GM23338 (cell line): ENCODE data around the gene OVAAL.
"Not testable (repeated sequence)": the region's sequence is repeated elsewhere in the genome, so short reads cannot be mapped to it uniquely, and the experiment has no call there.

Experiments used
- CREB1 ChIP-seq: fragments of 250-450 bp; sonication (Bioruptor Pico); IDR thresholded peaks from 2 replicates; pipeline ENCODE4 v1.5.0; 2020; ENCODE audit warnings: low read depth, mild to moderate bottlenecking, moderate library complexity
- EZH2 ChIP-seq: fragments of 200-600 bp; sonication (generic); IDR thresholded peaks from one replicate; pipeline ENCODE4 v1.8.0; 2017; ENCODE audit warnings: antibody characterized with exemption, mild to moderate bottlenecking, low read depth; ENCODE audit not compliant: unreplicated experiment
- EZH2phosphoT487 ChIP-seq: fragments of 200-600 bp; sonication (generic); IDR thresholded peaks from one replicate; pipeline ENCODE4 v1.8.1; 2018; ENCODE audit warnings: antibody characterized with exemption; ENCODE audit not compliant: unreplicated experiment
- JUNB ChIP-seq: IDR thresholded peaks from one replicate; pipeline ENCODE4 v1.6.1; 2016; ENCODE audit warnings: antibody characterized with exemption; ENCODE audit not compliant: unreplicated experiment
- NANOG ChIP-seq: IDR thresholded peaks from 2 replicates; pipeline ENCODE4 v1.6.1; 2016; ENCODE audit warnings: antibody characterized with exemption, borderline replicate concordance
- POLR2AphosphoS5 ChIP-seq: IDR thresholded peaks from 2 replicates; pipeline ENCODE4 v1.6.1; 2016; ENCODE audit warnings: antibody characterized with exemption, low read depth
- STAT1 ChIP-seq: IDR thresholded peaks from one replicate; pipeline ENCODE4 v1.6.1; 2016; ENCODE audit warnings: antibody characterized with exemption; ENCODE audit not compliant: unreplicated experiment
- ZNF114 ChIP-seq: fragments of 250-450 bp; sonication (Bioruptor Pico); IDR thresholded peaks from 2 replicates; pipeline ENCODE4 v1.5.0; 2020; ENCODE audit warnings: mild to moderate bottlenecking, moderate library complexity
- ZNF331 ChIP-seq: fragments of 250-450 bp; sonication (Bioruptor Pico); IDR thresholded peaks from 2 replicates; pipeline ENCODE4 v1.5.0; 2020; ENCODE audit warnings: low read depth, mild to moderate bottlenecking, moderate library complexity
- TF ChIP-seq, protein P1 (sequence below), 2 experiments: fragments of 200-600 bp in 1 of 2; sonication (generic) in 1 of 2; conservative IDR thresholded peaks; 2 replicates each; pipeline versions ENCODE4 v1.5.1 to v1.6.1; 2016 to 2017; ENCODE audit warnings: antibody characterized with exemption in 2 of 2, low read depth in 2 of 2, mild to moderate bottlenecking in 2 of 2, moderate library complexity in 1 of 2
- TF ChIP-seq, protein P2 (sequence below): IDR thresholded peaks from one replicate; pipeline ENCODE4 v1.6.1; 2018; ENCODE audit warnings: antibody characterized with exemption; ENCODE audit not compliant: unreplicated experiment
- TF ChIP-seq, protein P3 (sequence below): fragments of 250-450 bp; sonication (Bioruptor Pico); IDR thresholded peaks from 2 replicates; pipeline ENCODE4 v1.5.0; 2020; ENCODE audit warnings: mild to moderate bottlenecking, moderate library complexity
- TF ChIP-seq, protein P4 (sequence below): IDR thresholded peaks from 2 replicates; pipeline ENCODE4 v1.6.1; 2016; ENCODE audit warnings: antibody characterized with exemption

DNA sequence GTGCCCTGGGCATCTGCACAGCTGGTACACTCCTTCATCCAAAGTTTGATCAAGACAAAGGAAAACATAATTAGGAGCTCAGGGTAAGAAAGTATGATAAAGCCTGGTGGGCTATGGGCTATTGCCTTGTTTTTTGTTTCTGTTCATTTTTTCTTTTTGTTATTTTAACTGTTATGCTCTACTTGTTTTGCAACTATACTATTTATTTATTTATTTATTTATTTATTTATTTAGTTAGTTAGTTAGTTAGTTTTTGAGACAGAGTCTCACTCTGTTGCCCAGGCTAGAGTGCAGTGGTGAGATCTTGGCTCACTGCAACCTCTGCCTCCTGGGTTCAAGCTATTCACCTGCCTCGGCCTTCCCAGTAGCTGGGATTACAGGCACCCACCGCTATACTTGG lies 5.7 kb upstream of the OVAAL start:
- TF ChIP-seq, protein P1, sequence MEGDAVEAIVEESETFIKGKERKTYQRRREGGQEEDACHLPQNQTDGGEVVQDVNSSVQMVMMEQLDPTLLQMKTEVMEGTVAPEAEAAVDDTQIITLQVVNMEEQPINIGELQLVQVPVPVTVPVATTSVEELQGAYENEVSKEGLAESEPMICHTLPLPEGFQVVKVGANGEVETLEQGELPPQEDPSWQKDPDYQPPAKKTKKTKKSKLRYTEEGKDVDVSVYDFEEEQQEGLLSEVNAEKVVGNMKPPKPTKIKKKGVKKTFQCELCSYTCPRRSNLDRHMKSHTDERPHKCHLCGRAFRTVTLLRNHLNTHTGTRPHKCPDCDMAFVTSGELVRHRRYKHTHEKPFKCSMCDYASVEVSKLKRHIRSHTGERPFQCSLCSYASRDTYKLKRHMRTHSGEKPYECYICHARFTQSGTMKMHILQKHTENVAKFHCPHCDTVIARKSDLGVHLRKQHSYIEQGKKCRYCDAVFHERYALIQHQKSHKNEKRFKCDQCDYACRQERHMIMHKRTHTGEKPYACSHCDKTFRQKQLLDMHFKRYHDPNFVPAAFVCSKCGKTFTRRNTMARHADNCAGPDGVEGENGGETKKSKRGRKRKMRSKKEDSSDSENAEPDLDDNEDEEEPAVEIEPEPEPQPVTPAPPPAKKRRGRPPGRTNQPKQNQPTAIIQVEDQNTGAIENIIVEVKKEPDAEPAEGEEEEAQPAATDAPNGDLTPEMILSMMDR (conservative IDR thresholded peaks at IDR 0.05; ENCODE audit: low read depth in 2 of 2) = not testable (repeated sequence)
- TF ChIP-seq EZH2; CREB1 (CRISPR knock-in tag); POLR2AphosphoS5; EZH2phosphoT487; STAT1; JUNB; ZNF114; NANOG; ZNF331: not testable (repeated sequence)
- TF ChIP-seq, protein P2, sequence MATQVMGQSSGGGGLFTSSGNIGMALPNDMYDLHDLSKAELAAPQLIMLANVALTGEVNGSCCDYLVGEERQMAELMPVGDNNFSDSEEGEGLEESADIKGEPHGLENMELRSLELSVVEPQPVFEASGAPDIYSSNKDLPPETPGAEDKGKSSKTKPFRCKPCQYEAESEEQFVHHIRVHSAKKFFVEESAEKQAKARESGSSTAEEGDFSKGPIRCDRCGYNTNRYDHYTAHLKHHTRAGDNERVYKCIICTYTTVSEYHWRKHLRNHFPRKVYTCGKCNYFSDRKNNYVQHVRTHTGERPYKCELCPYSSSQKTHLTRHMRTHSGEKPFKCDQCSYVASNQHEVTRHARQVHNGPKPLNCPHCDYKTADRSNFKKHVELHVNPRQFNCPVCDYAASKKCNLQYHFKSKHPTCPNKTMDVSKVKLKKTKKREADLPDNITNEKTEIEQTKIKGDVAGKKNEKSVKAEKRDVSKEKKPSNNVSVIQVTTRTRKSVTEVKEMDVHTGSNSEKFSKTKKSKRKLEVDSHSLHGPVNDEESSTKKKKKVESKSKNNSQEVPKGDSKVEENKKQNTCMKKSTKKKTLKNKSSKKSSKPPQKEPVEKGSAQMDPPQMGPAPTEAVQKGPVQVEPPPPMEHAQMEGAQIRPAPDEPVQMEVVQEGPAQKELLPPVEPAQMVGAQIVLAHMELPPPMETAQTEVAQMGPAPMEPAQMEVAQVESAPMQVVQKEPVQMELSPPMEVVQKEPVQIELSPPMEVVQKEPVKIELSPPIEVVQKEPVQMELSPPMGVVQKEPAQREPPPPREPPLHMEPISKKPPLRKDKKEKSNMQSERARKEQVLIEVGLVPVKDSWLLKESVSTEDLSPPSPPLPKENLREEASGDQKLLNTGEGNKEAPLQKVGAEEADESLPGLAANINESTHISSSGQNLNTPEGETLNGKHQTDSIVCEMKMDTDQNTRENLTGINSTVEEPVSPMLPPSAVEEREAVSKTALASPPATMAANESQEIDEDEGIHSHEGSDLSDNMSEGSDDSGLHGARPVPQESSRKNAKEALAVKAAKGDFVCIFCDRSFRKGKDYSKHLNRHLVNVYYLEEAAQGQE = not testable (repeated sequence)
- TF ChIP-seq, protein P3, sequence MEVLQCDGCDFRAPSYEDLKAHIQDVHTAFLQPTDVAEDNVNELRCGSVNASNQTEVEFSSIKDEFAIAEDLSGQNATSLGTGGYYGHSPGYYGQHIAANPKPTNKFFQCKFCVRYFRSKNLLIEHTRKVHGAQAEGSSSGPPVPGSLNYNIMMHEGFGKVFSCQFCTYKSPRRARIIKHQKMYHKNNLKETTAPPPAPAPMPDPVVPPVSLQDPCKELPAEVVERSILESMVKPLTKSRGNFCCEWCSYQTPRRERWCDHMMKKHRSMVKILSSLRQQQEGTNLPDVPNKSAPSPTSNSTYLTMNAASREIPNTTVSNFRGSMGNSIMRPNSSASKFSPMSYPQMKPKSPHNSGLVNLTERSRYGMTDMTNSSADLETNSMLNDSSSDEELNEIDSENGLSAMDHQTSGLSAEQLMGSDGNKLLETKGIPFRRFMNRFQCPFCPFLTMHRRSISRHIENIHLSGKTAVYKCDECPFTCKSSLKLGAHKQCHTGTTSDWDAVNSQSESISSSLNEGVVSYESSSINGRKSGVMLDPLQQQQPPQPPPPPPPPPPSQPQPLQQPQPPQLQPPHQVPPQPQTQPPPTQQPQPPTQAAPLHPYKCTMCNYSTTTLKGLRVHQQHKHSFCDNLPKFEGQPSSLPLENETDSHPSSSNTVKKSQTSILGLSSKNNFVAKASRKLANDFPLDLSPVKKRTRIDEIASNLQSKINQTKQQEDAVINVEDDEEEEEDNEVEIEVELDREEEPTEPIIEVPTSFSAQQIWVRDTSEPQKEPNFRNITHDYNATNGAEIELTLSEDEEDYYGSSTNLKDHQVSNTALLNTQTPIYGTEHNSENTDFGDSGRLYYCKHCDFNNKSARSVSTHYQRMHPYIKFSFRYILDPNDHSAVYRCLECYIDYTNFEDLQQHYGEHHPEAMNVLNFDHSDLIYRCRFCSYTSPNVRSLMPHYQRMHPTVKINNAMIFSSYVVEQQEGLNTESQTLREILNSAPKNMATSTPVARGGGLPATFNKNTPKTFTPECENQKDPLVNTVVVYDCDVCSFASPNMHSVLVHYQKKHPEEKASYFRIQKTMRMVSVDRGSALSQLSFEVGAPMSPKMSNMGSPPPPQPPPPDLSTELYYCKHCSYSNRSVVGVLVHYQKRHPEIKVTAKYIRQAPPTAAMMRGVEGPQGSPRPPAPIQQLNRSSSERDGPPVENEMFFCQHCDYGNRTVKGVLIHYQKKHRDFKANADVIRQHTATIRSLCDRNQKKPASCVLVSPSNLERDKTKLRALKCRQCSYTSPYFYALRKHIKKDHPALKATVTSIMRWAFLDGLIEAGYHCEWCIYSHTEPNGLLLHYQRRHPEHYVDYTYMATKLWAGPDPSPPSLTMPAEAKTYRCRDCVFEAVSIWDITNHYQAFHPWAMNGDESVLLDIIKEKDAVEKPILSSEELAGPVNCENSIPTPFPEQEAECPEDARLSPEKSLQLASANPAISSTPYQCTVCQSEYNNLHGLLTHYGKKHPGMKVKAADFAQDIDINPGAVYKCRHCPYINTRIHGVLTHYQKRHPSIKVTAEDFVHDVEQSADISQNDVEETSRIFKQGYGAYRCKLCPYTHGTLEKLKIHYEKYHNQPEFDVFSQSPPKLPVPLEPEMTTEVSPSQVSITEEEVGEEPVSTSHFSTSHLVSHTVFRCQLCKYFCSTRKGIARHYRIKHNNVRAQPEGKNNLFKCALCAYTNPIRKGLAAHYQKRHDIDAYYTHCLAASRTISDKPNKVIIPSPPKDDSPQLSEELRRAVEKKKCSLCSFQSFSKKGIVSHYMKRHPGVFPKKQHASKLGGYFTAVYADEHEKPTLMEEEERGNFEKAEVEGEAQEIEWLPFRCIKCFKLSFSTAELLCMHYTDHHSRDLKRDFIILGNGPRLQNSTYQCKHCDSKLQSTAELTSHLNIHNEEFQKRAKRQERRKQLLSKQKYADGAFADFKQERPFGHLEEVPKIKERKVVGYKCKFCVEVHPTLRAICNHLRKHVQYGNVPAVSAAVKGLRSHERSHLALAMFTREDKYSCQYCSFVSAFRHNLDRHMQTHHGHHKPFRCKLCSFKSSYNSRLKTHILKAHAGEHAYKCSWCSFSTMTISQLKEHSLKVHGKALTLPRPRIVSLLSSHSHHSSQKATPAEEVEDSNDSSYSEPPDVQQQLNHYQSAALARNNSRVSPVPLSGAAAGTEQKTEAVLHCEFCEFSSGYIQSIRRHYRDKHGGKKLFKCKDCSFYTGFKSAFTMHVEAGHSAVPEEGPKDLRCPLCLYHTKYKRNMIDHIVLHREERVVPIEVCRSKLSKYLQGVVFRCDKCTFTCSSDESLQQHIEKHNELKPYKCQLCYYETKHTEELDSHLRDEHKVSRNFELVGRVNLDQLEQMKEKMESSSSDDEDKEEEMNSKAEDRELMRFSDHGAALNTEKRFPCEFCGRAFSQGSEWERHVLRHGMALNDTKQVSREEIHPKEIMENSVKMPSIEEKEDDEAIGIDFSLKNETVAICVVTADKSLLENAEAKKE (CRISPR knock-in tag) = not testable (repeated sequence)
- TF ChIP-seq, protein P4, sequence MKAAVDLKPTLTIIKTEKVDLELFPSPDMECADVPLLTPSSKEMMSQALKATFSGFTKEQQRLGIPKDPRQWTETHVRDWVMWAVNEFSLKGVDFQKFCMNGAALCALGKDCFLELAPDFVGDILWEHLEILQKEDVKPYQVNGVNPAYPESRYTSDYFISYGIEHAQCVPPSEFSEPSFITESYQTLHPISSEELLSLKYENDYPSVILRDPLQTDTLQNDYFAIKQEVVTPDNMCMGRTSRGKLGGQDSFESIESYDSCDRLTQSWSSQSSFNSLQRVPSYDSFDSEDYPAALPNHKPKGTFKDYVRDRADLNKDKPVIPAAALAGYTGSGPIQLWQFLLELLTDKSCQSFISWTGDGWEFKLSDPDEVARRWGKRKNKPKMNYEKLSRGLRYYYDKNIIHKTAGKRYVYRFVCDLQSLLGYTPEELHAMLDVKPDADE = not testable (repeated sequence)
